HG03060 (cell line): Measurements from ENCODE around the gene BACE2.

Source experiments
- ATAC-seq: cut with Tn5 transposase; IDR thresholded peaks from one replicate; pipeline ENCODE4 v1.9.1; 2021; ENCODE audit warnings: low read depth, moderate number of reproducible peaks; ENCODE audit not compliant: unreplicated experiment

Gene BACE2

DNA sequence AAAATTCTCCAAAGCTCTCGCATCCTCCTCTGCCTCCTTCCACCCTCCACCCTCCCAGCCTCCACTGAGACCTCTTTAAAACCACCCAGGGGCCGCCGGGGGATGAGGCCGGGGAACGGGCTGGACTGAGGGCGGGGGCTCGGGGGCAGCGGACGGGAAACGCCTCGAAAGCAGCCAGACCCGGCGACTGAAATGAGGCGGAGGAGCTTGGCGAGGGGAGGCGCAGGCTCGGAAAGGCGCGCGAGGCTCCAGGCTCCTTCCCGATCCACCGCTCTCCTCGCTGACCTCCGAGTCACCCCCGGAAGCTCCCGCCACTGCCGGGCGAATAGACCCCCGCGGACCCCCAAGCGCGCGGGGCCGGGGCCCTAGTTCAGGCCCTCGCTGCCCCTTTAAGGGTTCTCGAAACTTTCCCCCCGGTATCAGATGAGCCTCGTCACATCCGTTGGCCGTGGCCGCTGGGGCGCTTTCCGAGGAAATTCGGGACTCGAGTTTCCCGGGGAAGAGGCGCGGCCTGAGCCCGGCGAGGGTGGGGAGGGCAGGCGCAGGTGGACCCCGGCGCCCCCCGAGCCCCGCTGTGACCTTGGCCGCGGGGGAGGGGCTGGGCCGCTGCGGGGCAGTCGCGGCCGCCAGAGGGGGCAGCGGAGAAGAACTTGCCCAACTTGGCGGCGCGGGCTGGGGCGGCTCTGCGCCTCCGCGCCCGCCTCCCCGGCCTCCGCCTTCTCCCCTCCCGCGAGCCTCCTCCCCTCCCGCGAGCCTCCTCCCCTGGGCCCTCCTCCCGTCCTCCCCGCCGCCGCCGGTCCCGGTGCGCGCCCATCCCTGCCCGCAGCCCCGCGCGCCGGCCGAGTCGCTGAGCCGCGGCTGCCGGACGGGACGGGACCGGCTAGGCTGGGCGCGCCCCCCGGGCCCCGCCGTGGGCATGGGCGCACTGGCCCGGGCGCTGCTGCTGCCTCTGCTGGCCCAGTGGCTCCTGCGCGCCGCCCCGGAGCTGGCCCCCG, at the start of gene BACE2:
Gene BACE2, plus strand, starts transcription at position 813 of the 995 bp plus-strand sequence. Its CDS starts 104 bp downstream, at position 917.
- no peak for ATAC-seq

DNA sequence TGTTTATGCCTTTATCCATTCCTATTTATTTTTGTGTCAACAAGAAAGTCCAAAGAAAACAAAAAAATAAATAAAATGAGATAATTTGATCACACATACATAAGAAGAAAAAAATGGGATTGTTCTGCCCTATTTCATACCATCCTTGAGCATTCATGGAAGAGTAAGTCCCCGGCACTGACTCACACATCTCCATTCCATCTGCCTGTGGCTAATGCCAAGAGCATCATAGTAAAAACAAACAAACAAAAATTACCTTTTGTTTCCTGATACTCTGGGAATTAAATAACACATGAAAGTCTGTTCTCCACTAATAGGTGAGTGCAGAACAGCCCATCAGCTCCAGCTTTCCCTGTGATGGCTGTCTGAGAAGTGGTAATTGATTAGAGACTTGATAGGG, 48.1 kb upstream of the BACE2 start:
- no peak for ATAC-seq

DNA sequence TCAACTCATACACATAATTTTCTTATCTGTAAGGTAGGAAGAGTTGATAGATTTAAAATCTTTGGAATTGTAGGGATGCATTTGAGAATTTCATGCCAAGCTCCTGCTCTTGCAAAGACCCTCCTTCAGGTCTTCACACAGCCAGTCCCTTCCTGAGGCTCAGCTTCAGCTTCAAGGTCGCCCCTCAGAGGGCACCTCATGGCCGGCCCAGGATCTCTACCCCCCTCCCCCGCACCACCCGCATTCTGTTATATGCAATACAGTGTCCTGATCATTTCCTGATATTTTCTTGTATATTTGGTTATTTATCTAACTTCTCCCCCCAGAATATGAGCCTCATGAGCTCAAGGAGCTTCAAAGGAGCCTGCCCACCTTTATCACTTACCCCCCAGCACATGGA, 47.0 kb upstream of the BACE2 start:
- no peak for ATAC-seq

DNA sequence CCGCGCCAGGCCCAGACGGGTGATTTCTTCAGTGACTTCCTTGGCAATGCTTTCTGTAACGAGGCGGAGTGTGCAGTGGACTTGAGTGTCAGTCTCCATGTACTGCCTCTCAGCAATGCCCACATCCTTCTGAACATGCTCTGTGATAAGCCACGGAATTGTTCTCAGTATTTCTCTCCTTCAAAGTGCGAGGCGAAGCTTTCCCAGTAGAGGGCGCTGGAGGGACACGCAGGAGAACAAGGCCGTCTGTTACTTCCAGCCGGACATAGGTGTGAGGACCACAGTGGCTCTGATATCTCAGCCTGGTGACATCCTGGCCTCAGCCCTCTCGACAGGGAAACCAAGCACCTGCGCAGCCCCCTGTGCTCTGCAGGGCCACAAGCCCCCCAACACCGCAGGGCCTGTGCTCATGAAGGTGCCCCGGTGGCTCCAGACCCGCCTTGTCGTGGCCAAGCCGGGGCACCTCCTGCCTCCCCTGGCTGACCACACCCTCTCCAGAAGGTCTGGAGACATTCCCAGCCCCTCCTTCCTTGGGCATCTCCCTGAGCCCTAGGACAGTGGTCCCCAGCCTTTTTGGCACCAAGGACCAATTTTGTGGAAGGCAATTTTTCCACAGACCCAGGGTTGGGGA, 46.1 kb upstream of the BACE2 start:
- no peak for ATAC-seq

DNA sequence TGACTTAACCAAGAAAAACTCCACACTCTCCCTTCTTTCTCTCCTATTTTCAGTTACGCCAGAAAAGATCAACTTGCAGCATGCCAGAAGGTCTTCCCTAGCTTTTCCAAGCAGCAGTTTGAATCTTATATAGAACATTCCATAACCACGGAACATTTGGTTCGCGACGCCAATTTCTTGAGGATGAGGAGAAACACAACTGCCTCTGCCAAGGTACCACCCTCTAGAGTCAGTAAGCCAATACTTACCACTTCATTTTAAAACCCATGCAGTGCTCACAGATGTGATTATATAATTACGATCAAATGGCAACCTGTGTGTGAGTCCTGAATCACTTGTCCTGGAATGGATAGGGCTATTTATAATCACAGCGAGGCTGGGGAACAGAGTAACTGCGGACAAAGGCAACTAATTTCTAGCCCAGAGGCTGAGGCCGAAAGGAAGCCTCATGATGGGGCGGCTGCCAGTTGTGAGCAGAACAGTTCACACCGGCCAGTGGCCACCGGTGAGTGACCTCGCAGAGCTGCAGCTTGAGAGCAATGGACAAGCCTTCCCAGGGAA, 43.2 kb upstream of the BACE2 start:
- ATAC-seq, result no peak

DNA sequence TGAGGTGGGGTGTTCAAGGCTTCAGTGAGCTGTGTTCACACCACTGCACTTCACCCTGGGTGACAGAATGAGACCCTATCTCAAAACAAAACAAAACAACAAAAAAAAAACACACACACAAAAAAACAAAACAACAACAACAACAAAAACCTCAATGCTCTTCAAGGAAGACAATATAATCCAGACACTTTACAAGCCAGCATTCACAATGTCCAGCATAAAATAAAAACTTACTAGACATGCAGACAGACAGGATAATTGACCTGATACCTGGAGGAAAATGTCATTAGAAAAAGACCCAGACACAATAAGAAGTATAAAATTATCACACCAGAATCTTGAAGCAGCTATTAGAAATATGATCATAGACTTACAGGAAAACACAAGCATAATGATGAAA, 39.0 kb upstream of the BACE2 start:
- ATAC-seq, result no peak

DNA sequence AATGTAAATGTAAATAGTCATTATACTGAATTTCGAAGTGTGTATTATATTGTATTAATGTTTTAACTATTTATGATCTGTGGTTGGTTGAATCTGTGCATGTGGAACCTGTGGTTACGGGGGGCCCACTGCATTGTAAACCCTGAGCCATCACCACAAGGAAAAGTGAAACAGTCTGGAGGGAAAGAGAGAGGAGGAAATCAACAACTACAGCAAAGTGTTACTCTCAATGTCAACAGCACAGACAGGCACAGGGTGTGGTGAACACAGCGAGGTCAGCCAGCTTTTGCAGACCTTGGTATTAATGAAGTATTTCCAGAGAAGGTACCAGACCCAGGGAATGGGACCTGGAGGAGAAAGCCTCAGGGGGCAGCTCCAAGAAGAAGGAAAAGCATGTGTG, 37.1 kb upstream of the BACE2 start:
- ATAC-seq, result no peak

DNA sequence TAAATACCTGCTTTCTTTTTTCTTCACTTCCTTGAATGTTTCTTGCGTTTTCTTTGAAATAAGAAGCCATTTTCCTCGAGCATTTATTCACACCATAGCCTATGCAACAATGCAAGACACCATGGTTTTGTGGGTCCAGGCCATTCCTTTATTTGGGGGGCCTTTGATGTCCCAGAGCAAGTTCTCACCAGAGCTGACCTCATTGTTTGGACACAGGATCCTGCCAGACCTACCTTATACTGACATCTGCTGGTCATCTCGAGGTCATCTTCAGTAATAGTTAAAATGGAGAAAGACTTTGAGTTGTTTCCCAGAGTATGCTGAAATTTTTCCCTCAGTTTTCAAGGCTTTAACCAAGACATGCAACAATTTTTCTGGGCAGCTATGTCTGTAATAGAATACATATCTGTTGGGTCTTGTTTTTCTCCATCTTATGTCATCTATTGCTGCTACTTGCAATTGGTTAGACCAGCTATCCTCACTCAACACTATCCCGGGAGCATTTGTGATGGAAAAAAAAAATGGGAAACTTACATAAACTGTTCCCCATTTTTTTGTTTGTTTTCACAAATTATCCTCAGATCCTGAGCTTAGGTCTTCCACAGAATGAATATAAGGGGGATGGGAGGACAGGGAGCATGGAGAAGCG, 34.0 kb upstream of the BACE2 start:
- no peak for ATAC-seq

DNA sequence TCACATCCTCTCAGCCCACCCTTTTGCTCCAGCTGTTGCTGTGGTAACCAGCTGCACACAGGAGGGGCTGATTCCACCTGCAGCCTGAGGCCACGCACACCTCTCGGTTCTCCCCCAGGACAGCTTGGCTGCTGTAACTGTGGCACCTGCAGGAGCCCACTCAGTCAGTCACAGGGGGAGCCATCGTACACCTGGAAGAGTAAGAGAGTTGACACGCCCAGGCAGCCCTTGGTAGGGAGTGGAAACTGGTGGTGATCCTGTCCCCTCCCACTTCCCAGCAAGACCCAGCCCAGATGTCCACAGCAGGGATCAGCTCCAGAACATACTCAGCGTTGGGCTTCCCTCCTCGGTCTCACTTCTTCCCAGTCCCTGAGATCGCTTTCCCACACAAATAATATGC, 32.2 kb upstream of the BACE2 start:
- no peak for ATAC-seq

DNA sequence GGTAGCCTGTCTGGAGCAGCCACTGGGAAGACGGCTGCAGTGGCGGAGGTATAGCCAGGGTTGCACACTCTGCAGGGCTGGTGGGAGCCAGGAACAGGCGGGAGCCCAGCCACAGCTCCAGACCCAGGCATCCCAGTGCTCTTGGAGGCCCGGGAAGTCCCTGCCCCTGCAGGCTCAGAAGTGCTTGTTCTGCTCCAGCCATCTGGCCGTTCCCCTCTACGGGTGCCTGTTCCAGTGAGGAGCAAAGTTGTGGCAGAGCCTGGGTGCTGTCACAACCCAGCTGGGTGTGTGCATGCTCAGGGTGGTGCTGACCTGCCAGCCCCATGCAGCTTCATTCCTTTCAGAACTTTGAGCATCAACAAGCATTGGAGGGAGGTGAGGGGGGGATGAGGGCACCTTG, 31.7 kb upstream of the BACE2 start:
- ATAC-seq, result no peak

DNA sequence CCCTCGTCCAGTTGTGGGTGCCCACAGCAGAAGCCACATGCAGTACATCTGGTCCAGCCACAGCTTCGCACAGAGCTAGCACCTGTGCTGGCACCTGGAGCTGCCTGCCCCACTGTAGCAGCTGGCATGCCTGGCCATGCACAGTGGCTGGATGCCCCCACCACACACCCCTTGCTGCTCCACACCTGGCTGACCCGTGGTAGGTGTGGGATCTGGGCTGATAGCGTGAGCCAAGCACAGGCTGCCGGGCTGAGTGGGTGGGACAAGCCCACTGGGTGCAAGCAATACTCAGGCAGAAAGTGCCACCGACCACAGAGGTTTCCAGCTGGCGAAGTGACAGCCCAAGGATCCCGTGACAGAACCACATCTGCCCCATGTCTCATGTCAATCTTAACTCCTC, 30.6 kb upstream of the BACE2 start:
- no peak for ATAC-seq

DNA sequence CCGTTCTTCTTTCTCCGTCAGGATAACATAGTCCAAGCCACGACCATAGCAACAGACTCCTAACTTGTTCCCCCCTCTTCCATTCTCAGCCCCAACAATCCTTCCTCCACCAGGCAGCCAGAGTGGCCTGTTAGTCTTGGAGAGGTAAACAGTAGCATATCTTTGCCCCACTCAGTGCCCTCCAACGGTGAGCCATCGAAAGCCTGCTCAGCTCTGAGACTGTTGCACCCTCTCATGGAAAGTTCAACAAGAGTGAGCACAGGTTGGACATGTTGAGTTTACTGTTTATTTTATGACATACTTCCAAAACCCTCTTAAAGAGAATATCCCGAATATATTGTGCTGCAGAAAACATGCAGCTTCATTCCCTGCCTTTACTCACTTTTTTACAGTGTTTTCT, 30.1 kb upstream of the BACE2 start:
- ATAC-seq, result no peak

DNA sequence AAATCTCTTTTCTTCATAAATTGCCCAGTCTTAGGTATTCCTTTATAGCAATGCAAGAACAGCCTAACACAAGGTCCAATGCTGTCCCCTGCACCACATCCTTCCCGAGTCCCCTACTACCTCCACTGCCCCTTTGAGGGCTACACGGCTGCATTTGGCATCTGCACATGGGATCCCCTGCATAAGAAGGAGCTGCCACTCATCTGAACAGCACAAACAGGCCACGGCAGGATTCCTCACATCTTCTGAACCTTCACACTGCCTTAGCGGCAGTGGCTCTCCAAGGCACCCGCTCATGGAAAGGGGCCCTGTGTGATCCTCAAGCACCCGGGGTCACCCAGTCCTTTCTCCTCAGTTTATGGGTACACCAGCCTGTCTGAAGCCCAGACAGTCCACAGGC, 29.2 kb upstream of the BACE2 start:
- no peak for ATAC-seq

DNA sequence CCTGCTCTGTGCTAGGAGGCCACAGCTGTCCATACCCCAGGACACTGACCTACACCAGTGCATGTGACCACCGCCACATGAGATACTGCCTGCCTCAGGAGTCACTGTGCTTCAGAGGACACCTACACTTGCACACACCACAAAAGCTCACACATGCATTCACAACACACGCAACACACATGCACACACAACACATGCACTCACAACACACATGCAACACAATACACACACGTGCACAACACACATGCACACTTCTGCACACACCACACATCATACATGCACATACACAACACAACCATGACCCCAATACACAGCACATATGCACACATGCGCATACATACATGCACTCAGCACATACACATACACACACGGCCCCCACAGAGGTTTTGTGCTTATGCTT, 28.7 kb upstream of the BACE2 start:
- ATAC-seq, result no peak

DNA sequence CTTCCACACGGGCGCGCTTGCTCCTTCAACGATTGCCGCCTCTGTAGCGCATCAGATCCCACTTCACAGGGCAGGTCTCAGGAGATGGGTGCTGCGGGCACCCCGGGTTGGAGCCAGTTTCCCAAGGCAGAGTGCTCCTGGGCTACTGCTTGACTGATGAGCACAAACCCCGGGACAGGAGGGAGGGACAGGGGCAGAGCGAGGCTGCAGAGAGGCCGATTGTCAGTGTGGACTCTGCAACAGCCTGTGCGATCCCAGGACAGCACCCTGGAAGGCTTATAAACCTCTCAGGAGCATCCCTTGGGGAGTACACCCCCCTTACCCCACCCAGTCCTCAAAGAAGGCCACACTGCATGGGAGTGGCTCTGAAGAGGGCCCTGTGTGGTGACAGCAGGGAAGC, 28.0 kb upstream of the BACE2 start:
- no peak for ATAC-seq

DNA sequence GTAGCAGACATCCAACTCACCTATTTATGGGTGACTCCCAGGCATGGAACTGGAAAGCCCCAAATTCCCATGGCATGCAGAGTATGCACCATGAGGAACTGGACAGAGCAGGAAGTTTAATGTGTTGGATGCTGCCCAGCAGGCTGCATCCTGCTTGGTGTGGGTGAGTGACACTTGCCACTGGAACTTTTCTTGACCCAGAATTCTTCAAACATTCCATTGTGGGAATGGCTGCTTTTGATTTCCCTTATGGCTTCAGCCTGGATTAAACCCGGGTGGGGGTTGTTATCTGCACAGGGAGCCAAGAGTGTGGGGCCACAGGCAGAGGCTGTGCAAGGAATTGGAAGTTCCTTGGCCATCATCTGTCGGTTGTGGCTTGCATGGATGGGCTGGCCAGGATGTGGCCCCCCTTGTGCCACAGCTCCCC, 26.9 kb upstream of the BACE2 start:
- ATAC-seq, result no peak

DNA sequence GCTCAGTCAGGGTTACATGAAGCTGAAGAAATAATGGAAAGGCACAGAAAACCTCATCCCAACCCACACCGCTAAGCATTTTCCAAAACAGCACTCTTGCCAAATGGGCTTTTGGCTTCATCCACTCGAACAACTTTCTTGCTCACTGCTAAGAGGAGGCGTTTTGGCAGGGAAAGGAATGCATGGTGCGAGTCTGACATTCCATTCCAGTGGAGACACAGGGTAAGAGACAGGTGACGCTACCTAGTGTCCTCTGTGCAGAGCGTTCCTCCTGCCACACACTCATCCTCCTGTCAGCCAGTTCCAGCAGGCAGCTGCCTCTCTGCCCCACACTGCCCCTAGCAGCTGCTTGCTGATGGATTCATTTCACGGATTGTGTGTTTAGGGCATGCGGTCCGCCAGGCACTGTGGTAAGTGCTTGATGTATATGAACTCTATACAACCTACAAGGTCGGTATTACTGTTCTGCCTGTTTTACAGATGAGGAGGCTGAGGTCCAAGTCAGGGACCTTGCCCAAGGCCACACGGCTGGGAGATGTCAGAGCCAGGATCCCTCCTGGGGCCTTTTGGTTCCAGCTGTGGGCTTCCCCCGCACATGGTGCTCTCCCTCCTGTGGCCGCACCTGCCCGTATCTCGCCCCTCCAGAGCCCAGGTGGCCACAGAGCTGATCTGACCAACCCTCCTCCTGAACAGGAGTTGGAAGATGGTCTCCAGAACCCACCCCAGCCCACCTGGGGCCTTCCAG, 25.7 kb upstream of the BACE2 start:
- no peak for ATAC-seq

DNA sequence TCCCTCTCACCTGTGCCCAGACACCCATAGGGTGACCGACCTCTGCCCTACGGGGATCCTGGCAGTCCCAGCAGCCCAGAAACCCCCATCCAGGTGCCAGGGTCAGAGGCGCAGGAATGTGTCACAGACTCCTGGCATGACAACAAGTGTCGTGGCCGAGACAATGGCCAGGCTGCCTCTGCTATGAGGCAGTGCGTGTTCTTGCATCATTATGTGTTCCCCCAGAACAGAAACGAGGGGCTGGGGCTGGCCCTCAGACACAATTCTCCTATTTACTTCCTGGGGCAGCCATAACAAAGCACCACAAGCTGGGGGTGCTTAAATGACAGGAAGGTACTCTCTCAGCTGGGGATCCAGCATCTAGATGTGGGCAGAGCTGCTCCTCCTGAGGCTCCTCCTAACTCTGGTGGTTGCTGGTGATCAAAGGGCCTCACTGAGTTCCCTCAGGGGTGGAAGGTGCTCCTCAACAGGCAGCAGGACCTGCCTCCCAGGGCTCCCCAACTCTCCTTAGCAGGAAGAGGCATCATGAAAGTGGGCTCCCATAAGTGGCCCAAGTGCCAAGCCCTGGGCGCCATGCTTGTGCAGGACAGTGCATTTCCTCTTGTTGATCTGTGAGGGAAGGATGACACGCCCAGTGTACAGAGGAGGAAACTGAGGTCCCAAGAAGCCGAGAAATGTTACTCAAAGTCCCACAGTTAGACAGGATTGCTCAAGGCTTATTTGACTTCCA, 24.2 kb upstream of the BACE2 start:
- no peak for ATAC-seq

DNA sequence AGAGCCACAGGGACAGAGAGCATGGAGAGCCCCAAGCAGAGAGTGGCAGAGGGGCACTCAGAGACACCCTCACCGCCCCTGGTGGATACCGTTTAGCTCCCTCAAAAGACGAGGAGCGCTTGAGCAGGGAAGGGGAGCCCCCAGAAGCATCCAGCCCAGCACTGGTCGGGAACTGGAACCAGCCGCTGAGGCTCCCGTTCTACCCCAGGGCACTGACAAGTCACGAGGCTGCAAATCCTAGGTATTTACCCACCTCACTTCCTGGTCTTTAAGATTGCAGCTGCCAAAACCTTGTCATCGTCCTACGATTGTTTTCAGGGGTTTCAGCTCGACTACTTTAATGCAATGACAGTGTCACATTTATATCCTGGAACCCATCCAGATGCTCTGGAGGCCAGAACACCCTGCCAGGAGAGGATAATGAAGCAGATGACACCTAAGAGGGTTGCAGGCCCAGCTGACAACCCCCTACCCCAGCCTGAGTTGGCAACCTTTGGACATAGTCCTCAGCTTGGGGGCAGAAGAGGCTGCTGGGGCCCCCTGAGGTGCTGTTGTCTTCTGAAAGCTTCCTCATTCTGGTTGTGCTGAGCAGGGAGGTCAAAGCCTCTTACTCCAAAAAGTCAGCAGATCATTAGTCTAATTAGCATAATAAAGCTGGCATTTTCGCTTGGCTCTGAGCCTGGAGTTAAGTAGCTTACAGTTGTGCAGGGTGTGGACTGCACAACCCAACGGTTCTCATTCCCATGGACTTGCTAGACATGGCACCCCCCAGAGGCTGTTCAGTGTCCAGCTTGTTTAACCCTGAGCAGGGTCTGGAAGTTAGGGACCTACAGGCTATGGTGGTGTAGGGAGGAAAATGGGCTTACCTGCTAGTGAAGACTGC, 20.6 kb upstream of the BACE2 start:
- no peak for ATAC-seq
